Left ventricle myocardium inferior (tissue), 1 donor: ENCODE data around the gene DISP2. TPM values are rescaled to one million over a fixed set of nuclear protein-coding genes. Genes with fewer than 3 reads are reported as not detected.

Source experiments
- DNase-seq: peaks from one replicate; pipeline ENCODE4 v3.0.0-alpha.2; 2020
- H3K27ac ChIP-seq: fragments of 200-600 bp; replicated peaks from 2 replicates; pipeline ENCODE4 v1.8.0; 2021
- H3K27me3 ChIP-seq: fragments of 200-600 bp; 2 replicates; pipeline ENCODE4 v1.8.0; 2021; ENCODE audit warnings: low read depth
- H3K36me3 ChIP-seq: fragments of 200-600 bp; 2 replicates; pipeline ENCODE4 v1.8.0; 2021
- H3K4me1 ChIP-seq: fragments of 200-600 bp; 2 replicates; pipeline ENCODE4 v1.8.0; 2021
- H3K4me3 ChIP-seq: fragments of 200-600 bp; 2 replicates; pipeline ENCODE4 v1.8.0; 2021; ENCODE audit warnings: mild to moderate bottlenecking, moderate library complexity
- H3K9me3 ChIP-seq: fragments of 200-600 bp; replicated peaks from 2 replicates; pipeline ENCODE4 v1.8.0; 2021
- intact Hi-C: fragments of 100-400 bp; cut with micrococcal nuclease; formaldehyde crosslinking; loops from one replicate; pipeline ENCODE4 v1.11.0; 2022
- total RNA-seq: library from RNA; stranded (reverse); fragmentation: NEBNext Ultra II Directional; extraction: Animal tissue kit (Norgen Biotek cat#: 25700); gene quantifications from one replicate; pipeline ENCODE4 v1.2.1, GENCODE V29; 2021
- TF ChIP-seq, protein P1 (sequence below): fragments of 200-600 bp; IDR thresholded peaks from 2 replicates; pipeline ENCODE4 v1.8.0; 2021; ENCODE audit warnings: antibody characterized with exemption, mild to moderate bottlenecking, borderline replicate concordance
- donor health status: DM: no; HTN: yes; CAD: no; lungs with severe emphysema.

Gene DISP2
- total RNA-seq, 1 donor from 2014 or later, result 3.0 TPM

GRCh38 chr15:40349163-40349562 is 8.9 kb upstream of the DISP2 start:
- Histone ChIP-seq H3K27ac (no peak overlapping the region), H3K4me3 (no peak overlapping the region), H3K27me3 (no peaks in the 10 kb centered on the region), H3K36me3 (no peaks in the 10 kb centered on the region), H3K9me3 (no peaks in the 10 kb centered on the region), H3K4me1 (peaks cover 26% of the 10 kb centered on the region)
- intact Hi-C loops, result loop anchor here (10.0 kb wide), 1 partner anchor 76 kb away; no protein-coding TSS in a partner anchor
- no peak for DNase-seq
- TF ChIP-seq, protein P1, sequence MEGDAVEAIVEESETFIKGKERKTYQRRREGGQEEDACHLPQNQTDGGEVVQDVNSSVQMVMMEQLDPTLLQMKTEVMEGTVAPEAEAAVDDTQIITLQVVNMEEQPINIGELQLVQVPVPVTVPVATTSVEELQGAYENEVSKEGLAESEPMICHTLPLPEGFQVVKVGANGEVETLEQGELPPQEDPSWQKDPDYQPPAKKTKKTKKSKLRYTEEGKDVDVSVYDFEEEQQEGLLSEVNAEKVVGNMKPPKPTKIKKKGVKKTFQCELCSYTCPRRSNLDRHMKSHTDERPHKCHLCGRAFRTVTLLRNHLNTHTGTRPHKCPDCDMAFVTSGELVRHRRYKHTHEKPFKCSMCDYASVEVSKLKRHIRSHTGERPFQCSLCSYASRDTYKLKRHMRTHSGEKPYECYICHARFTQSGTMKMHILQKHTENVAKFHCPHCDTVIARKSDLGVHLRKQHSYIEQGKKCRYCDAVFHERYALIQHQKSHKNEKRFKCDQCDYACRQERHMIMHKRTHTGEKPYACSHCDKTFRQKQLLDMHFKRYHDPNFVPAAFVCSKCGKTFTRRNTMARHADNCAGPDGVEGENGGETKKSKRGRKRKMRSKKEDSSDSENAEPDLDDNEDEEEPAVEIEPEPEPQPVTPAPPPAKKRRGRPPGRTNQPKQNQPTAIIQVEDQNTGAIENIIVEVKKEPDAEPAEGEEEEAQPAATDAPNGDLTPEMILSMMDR, result no peak

- no peak for DNase-seq
These were observed 5.6 kb upstream of the DISP2 start for GRCh38 chr15:40352281-40352901.

GRCh38 chr15:40353697-40354096 is 4.3 kb upstream of the DISP2 start:
- no peaks in the 10 kb centered on the region for H3K36me3 ChIP-seq
- intact Hi-C loops, result no loop called here
- H3K9me3 ChIP-seq, result no peaks in the 10 kb centered on the region
- H3K4me3 ChIP-seq, result no peak overlapping the region
- H3K27ac ChIP-seq, result no peak overlapping the region
- DNase-seq, result no peak
- TF ChIP-seq, protein P1, result no peak
- no peaks in the 10 kb centered on the region for H3K27me3 ChIP-seq
- H3K4me1 ChIP-seq, result peaks cover 29% of the 10 kb centered on the region

More at GRCh38 chr15:40352281-40352901, 5.6 kb upstream of the DISP2 start:
- no peak overlapping the region for H3K4me3 ChIP-seq
- TF ChIP-seq, protein P1, result no peak
- no peaks in the 10 kb centered on the region for H3K9me3 ChIP-seq
- no peak overlapping the region for H3K27ac ChIP-seq
- no peaks in the 10 kb centered on the region for H3K27me3 ChIP-seq
- no peaks in the 10 kb centered on the region for H3K36me3 ChIP-seq
- intact Hi-C loops, result no loop called here
- peaks cover 26% of the 10 kb centered on the region for H3K4me1 ChIP-seq

- intact Hi-C loops, result no loop called here
- no peak for DNase-seq
- no peak overlapping the region for H3K4me3 ChIP-seq
- TF ChIP-seq, protein P1, result peak; percentile 58
- H3K9me3 ChIP-seq, result no peaks in the 10 kb centered on the region
- peaks cover 32% of the 10 kb centered on the region for H3K4me1 ChIP-seq
- H3K27ac ChIP-seq, result no peak overlapping the region
- no peaks in the 10 kb centered on the region for H3K36me3 ChIP-seq
- no peaks in the 10 kb centered on the region for H3K27me3 ChIP-seq
These were observed 3.4 kb upstream of the DISP2 start for GRCh38 chr15:40354408-40355171.

DNA sequence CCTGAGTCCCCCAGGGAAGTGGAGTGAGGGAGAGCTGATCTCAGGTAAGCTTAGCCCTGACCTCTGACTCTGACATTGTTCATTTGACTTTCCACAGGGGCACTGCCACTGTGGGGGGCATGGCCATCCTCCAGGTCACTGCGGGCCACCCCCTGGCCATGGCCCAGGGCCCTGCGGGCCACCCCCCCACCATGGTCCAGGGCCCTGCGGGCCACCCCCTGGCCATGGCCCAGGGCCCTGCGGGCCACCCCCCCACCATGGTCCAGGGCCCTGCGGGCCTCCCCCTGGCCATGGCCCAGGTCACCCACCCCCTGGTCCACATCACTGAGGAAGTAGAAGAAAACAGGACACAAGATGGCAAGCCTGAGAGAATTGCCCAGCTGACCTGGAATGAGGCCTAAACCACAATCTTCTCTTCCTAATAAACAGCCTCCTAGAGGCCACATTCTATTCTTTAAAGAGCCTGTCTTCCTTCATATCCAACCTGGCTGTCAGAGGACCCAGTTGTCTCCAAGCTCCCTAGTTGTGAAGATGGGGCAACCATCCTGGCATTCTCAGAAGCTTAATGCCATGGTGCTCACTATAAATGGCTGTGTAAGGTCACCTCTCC is 1.9 kb upstream of the DISP2 start:
- intact Hi-C loops, result no loop called here
- no peak for DNase-seq
- Histone ChIP-seq H3K4me1 (peaks cover 32% of the 10 kb centered on the region), H3K4me3 (no peak overlapping the region), H3K9me3 (no peaks in the 10 kb centered on the region), H3K27me3 (no peaks in the 10 kb centered on the region), H3K36me3 (no peaks in the 10 kb centered on the region), H3K27ac (no peak overlapping the region)
- TF ChIP-seq, protein P1, result no peak
